ACC112 (cell line): ENCODE measurements around the gene MRFAP1.
"Not testable (repeated sequence)": the region's sequence is repeated elsewhere in the genome, so short reads cannot be mapped to it uniquely, and the experiment has no call there.

Source experiments
- H2AFZ ChIP-seq: fragments of 200-600 bp; sonication (generic); one replicate; pipeline ENCODE4 v1.6.0; 2017; ENCODE audit warnings: antibody characterized with exemption, low read length; ENCODE audit not compliant: unreplicated experiment
- H3K27ac ChIP-seq: fragments of 200-600 bp; sonication (generic); 2 replicates; pipeline ENCODE4 v1.5.1; 2014; ENCODE audit warnings: low read depth, mild to moderate bottlenecking, antibody characterized with exemption, low read length, moderate library complexity
- H3K27me3 ChIP-seq: fragments of 200-600 bp; sonication (generic); 2 replicates; pipeline ENCODE4 v1.6.1; 2014; ENCODE audit warnings: mild to moderate bottlenecking, antibody characterized with exemption, low read length, moderate library complexity, mixed read lengths; ENCODE audit not compliant: insufficient read depth
- H3K36me3 ChIP-seq: fragments of 200-600 bp; sonication (generic); 2 replicates; pipeline ENCODE4 v1.6.1; 2016; ENCODE audit warnings: mild to moderate bottlenecking, antibody characterized with exemption, low read length, moderate library complexity, mixed read lengths; ENCODE audit not compliant: insufficient read depth
- H3K4me1 ChIP-seq: fragments of 200-600 bp; sonication (generic); one replicate; pipeline ENCODE4 v1.6.1; 2016; ENCODE audit warnings: low read length, mixed read lengths; ENCODE audit not compliant: insufficient read depth, unreplicated experiment, control insufficient read depth
- H3K4me3 ChIP-seq: fragments of 200-600 bp; sonication (generic); 2 replicates; pipeline ENCODE4 v1.5.1; 2014; ENCODE audit warnings: mild to moderate bottlenecking, low read depth, low read length
- H3K79me2 ChIP-seq: fragments of 200-600 bp; sonication (generic); one replicate; pipeline ENCODE4 v1.6.0; 2016; ENCODE audit warnings: low read length; ENCODE audit not compliant: control insufficient read depth, unreplicated experiment, insufficient read depth

The MRFAP1 gene

DNA sequence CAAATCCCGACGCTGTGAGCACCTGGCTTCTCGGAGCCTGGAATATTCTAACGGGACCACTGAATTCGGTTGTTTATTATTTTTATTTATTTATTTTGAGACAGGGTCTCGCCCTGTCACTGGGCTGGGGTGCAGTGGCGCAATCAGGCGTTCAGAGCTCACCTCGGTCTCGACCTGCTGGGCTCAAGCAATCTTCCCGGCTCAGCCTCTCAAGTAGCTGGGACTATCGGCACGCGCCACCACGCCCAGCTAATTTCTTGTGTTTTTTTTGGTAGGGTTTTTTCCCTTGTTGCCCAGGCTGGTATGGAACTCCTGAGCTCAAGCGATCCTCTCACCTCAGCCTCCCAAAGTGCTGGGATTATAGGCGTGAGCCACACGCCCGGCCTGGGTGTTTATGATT, 31.6 kb downstream of the MRFAP1 start:
- no peaks in the 10 kb centered on the region for H3K27me3 ChIP-seq
- no peak overlapping the region for H3K4me3 ChIP-seq
- no peak overlapping the region for H2AFZ ChIP-seq
- peaks cover 23% of the 10 kb centered on the region for H3K4me1 ChIP-seq
- H3K79me2 ChIP-seq, result peaks cover 27% of the 10 kb centered on the region
- no peak overlapping the region for H3K27ac ChIP-seq
- peaks cover 6% of the 10 kb centered on the region; the same call in 1 of the 2 replicates for H3K36me3 ChIP-seq

DNA sequence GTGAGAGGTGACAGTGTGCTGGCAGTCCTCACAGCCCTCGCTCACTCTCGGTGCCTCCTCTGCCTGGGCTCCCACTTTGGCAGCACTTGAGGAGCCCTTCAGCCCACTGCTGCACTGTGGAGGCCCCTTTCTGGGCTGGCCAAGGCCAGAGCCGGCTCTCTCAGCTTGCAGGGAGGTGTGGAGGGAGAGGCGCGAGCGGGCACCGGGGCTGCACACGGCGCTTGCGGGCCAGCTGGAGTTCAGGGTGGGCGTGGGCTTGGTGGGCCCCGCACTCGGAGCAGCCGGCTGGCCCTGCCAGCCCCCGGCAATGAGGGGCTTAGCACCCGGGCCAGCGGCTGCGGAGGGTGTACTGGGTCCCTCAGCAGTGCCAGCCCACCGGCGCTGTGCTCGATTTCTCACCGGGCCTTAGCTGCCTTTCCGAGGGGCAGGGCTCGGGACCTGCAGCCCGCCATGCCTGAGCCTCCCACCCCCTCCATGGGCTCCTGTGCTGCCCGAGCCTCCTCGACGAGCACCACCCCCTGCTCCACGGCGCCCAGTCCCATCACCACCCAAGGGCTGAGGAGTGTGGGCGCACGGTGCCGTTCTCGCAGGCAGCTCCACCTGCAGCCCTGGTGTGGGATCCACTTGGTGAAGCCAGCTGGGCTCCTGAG, 32.2 kb downstream of the MRFAP1 start:
- peak overlapping the region; percentile 94 for H3K4me3 ChIP-seq
- not testable (repeated sequence) for H3K27ac ChIP-seq

DNA sequence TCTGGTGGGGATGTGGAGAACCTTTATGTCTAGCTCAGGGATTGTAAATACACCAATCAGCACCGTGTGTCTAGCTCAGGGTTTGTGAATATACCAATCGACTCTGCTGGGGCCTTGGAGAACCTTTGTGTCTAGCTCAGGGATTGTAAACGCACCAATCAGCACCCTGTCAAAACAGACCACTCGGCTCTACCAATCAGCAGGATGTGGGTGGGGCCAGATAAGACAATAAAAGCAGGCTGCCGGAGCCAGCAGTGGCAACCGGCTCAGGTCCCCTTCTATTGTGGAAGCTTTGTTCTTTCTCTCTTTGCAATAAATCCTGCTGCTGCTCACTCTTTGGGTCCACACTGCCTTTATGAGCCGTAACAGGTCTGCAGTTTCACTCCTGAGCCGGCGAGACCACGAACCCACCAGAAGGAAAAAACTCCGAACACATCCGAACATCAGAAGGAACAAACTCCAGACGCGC, 32.7 kb downstream of the MRFAP1 start:
- not testable (repeated sequence) for H3K36me3 ChIP-seq, H3K27me3 ChIP-seq
- Histone ChIP-seq H2AFZ (peak overlapping the region; percentile 33), H3K4me3 (peak overlapping the region; percentile 94), H3K79me2 (peaks cover 30% of the 10 kb centered on the region), H3K27ac (peak overlapping the region; percentile 51), H3K4me1 (peaks cover 26% of the 10 kb centered on the region)

More for the DNA sequence above, 32.2 kb downstream of the MRFAP1 start:
- not testable (repeated sequence) for H3K36me3 ChIP-seq, H2AFZ ChIP-seq, H3K27me3 ChIP-seq
- H3K4me1 ChIP-seq, result peaks cover 26% of the 10 kb centered on the region
- peaks cover 30% of the 10 kb centered on the region for H3K79me2 ChIP-seq

DNA sequence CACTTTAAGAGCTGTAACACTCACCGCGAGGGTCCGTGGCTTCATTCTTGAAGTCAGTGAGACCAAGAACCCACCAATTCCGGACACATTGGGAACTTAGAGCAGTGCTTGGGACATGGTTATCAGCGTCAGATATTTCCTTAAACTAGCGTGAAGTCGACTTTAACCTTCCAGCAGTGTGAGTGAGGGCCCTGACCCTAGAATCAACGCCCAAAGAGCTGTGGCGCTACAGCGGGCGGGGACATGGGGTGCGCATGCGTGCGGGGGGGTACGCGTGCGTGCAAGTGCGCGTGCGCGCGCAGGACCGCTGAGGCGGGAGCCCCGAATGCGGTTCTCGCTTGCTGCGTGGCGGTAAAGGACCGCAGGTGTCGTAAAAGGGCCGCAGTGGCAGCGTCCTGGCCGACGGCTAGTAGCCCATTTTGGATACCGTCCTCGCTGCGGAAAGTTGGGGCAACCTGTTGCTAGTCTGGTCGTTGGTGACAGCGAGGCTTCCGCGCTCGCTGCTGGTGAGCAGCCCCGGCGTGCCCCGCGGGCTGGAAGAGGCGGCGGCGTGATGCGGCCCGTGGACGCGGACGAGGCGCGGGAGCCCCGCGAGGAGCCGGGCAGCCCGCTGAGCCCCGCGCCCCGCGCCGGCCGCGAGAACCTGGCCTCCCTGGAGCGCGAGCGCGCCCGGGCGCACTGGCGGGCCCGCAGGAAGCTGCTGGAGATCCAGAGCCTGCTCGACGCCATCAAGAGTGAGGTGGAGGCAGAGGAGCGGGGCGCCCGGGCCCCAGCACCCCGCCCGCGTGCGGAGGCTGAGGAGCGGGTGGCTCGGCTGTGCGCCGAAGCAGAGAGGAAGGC, 33.4 kb downstream of the MRFAP1 start:
- Histone ChIP-seq H3K4me1 (peaks cover 26% of the 10 kb centered on the region), H2AFZ (peak overlapping the region; percentile 47), H3K27ac (peak overlapping the region; percentile 51), H3K79me2 (peaks cover 30% of the 10 kb centered on the region), H3K36me3 (peaks cover 6% of the 10 kb centered on the region; the same call in 1 of the 2 replicates), H3K4me3 (peak overlapping the region; percentile 94), H3K27me3 (no peaks in the 10 kb centered on the region)

DNA sequence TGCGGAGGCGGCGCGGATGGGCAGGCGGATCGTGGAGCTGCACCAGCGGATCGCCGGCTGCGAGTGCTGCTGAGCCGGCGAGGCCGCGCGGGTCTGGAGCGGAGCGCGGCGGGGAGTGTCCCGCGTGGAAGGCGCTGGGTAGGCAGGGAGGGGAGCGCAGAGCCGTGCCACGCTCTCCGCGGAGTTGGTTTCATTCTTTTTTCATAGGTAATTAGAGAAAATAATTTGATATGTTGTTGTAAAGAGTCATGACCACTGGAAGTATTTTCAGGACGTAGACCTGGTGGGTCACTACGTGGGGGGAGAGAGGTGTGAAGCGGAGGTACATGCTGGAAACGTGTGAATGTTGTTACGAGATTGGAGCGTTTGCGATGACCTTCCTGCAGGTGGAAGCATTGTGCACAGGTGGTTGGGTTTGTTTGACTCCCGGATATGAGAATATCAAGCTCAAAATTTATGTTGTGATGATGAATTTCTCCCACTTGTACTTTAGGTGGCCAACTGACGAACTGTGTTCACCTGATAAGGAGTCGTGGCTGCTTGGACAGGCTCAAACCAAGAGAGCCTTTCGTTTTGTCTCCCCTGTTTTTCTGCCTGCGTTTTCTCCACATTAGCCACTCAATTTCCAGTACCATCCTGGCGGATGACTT, 34.1 kb downstream of the MRFAP1 start:
- Histone ChIP-seq H3K4me1 (peaks cover 26% of the 10 kb centered on the region), H3K36me3 (peaks cover 6% of the 10 kb centered on the region; the same call in 1 of the 2 replicates), H3K27ac (peak overlapping the region; percentile 51; the same call in 1 of the 2 replicates), H3K27me3 (no peaks in the 10 kb centered on the region), H3K4me3 (peak overlapping the region; percentile 94), H2AFZ (peak overlapping the region; percentile 47), H3K79me2 (peaks cover 30% of the 10 kb centered on the region)

DNA sequence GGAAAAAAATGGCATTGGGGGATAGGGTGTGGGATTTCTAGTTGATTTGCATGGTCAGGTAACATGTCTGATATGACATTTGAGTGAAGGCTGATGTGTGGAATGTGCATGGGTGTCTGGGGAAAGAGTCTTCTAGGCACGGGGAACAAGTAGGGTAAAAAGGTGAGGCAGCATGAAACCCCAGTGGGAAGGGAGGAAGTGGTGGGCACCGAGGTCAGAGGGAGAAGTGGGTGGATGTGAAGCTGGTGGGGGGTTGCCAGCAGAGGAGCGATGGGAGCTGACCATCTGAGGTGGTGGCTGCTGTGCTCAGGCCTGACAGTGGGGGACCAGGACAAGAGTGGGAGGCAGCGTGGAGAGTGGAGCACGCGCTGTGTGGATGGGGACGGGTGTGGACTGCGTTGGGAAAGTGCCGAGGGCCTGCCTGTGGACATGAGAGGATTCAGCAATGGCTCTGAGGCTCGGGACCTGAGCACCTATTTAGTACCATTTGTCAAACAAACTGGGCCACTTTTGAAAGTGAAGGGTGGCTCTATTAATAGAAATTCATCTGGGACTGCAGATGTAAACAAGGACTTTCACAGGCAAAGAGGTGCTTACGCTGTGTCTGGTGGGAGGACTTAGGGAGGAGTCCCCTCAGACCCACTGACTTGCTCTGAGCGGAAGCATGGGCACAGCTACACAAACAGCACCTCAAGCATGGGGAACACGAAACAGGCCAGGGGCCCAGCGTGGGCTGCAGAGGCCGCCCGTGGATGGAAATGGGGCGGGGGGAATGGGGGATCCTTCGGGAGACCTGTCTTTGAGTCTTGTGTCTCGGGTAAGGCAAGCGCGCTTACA, 36.5 kb downstream of the MRFAP1 start:
- Histone ChIP-seq H3K4me1 (peaks cover 26% of the 10 kb centered on the region), H3K27me3 (no peaks in the 10 kb centered on the region), H2AFZ (no peak overlapping the region), H3K27ac (no peak overlapping the region), H3K36me3 (peaks cover 6% of the 10 kb centered on the region; the same call in 1 of the 2 replicates), H3K79me2 (peaks cover 30% of the 10 kb centered on the region), H3K4me3 (no peak overlapping the region)

DNA sequence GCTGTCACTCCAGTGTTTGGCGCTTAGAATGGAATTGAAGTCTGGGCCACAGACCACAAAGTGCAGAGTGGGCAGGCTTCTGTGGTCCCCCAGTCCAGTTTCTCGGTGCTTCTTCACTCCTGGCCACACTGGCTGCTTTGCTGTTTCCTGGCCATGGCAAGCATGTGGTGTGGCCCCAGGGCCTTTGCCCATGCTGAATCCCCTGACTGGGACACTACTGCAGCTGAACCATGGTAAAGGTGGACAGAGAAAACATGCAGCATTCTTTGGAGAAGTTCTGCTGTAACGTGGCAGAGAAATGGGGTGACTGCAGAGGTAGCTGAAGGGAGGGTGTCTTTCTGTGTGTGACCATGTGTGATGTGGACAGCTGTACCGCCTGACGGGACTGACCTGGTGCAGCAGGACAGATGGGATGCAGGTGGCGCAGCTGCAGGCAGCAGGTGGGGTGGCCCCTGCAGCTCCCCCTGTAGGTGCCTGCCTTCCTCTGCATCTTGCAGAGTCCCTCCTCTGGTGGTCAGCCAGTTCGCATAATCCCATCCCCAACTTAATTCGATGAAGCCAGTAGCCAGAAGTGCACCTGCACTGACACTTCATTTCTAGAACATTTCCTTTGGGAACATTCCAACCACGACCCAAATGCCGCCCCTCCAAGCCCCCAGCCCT, 40.0 kb downstream of the MRFAP1 start:
- Histone ChIP-seq H3K4me1 (peaks cover 19% of the 10 kb centered on the region), H2AFZ (no peak overlapping the region), H3K36me3 (peaks cover 6% of the 10 kb centered on the region; the same call in 1 of the 2 replicates), H3K27me3 (no peaks in the 10 kb centered on the region), H3K4me3 (no peak overlapping the region), H3K79me2 (peaks cover 18% of the 10 kb centered on the region), H3K27ac (no peak overlapping the region)

DNA sequence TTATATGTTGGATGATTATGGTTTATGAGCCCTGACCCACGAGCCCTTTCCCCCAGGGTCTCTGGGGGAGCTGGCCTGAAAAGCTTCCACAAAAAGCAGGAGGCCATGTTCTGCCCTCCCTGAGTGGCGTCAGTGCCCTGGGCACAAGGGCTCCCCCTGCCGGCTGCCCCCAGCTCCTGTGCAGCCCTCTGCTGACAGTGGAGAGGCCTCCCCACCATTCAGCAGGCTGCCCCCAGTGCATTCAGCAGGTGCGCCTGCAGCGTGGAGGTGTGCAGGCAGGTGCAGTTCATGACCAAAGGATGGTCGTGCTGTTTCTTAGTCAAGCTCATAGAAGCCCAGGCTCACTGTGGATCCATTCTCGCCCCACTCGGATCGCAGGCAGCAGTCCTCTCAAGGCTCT, 40.7 kb downstream of the MRFAP1 start:
- Histone ChIP-seq H3K27me3 (no peaks in the 10 kb centered on the region), H3K79me2 (peaks cover 11% of the 10 kb centered on the region), H3K4me3 (no peak overlapping the region), H3K4me1 (peaks cover 12% of the 10 kb centered on the region), H3K27ac (no peak overlapping the region), H3K36me3 (peaks cover under 1% of the 10 kb centered on the region; the same call in 1 of the 2 replicates), H2AFZ (no peak overlapping the region)

DNA sequence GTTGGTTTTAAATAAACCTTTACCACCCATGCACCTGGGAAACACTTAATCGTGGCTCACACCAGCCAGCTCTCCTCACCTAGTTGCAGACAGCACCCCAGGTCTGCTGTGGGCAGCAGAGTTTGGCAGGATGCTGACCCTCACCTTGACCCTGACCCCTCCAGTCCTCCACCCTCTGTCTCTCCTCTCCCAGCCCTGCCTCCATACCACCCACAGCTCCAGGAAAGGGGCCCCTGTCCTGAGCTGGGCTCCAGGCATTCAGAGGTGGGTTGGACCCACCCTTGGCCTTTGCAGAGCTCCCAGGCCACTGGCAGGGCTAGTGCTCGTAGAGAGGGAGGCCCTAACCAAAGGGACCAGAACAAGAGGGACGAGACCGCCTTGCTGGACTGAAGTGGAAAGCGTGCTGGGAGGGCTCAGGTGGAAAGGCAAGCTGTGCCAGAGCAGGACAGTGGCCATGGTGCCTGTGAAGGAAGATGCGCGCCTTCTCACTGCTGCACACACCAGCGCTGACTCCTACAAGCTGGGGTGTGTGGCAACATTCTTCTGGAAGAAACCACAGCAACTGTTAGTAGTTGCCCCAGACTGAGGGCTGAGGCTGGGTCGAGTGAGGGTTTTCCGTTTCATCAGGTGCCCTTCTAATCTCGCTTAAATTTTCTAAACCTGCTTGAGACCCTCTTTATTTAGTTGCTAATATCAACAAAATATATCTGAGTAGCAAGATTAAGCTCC, 42.5 kb downstream of the MRFAP1 start:
- Histone ChIP-seq H3K4me3 (no peak overlapping the region), H3K27me3 (no peaks in the 10 kb centered on the region), H3K79me2 (no peaks in the 10 kb centered on the region), H3K36me3 (no peaks in the 10 kb centered on the region), H3K27ac (no peak overlapping the region), H2AFZ (no peak overlapping the region), H3K4me1 (peaks cover 1% of the 10 kb centered on the region)
